Right cardiac atrium (tissue), 5 donors: ENCODE measurements around the gene MSX1. TPM values are rescaled to one million over a fixed set of nuclear protein-coding genes. Genes with fewer than 3 reads are reported as not detected.
A peak's percentile ranks its signal among the peaks of the same experiment; 100 is the strongest.
"Not testable (repeated sequence)": the region's sequence is repeated elsewhere in the genome, so short reads cannot be mapped to it uniquely, and the experiment has no call there.

Source experiments
- ATAC-seq, 2 donors: fragments of 200-7000 bp; cut with Tn5 transposase; one replicate each; pipeline versions ENCODE4 v1.8.0 to v1.9.1; 2020; ENCODE audit warnings: moderate library complexity in 2 of 2, mild to moderate bottlenecking in 1 of 2
- DNase-seq, 3 donors: peaks; one replicate each; pipeline ENCODE4 v3.0.0-alpha.2; 2020
- H3K27ac ChIP-seq: one replicate; pipeline ENCODE4 v1.5.1; 2013; ENCODE audit warnings: mild to moderate bottlenecking, low read length, control low read depth, moderate library complexity
- H3K27me3 ChIP-seq: one replicate; pipeline ENCODE4 v1.6.1; 2013; ENCODE audit not compliant: control insufficient read depth, insufficient read depth
- H3K4me1 ChIP-seq: one replicate; pipeline ENCODE4 v1.6.1; 2013; ENCODE audit warnings: low read length; ENCODE audit not compliant: control insufficient read depth, insufficient read depth
- H3K4me3 ChIP-seq: one replicate; pipeline ENCODE4 v1.5.1; 2013; ENCODE audit warnings: low read length, control low read depth
- H3K9me3 ChIP-seq: one replicate; pipeline ENCODE4 v1.6.1; 2013; ENCODE audit warnings: low read length; ENCODE audit not compliant: control insufficient read depth
- WGBS: extraction: QIAGEN DNeasy Blood & Tissue Kit; methylation state at CpG from one replicate; pipeline ENCODE4 v1.1.7; 2013; 5-methylcytosine and 5-hydroxymethylcytosine counted together
- intact Hi-C, 4 donors: fragments of 100-400 bp; cut with DNase I; formaldehyde crosslinking; loops; one replicate each; pipeline versions ENCODE4 v1.11.0 to v1.14.0; 2022 to 2023
- long read RNA-seq, 4 donors: library from polyadenylated mRNA; unstranded; transcript quantifications; one replicate each; pipeline ENCODE4 v2.0.0, GENCODE V29; 2020 to 2021
- polyA plus RNA-seq: library from polyadenylated mRNA; stranded (reverse); fragments of 200-250 nt; gene quantifications from one replicate; pipeline ENCODE4 v1.2.3, GENCODE V29; 2013
- total RNA-seq, 4 donors: library from RNA; stranded (reverse); fragmentation: NEBNext Ultra II Directional; extraction: Animal tissue kit (Norgen Biotek cat#: 25700); gene quantifications; one replicate each; pipeline ENCODE4 v1.2.1, GENCODE V29; 2021
- donor health status: healthy with polysubstance abuse.
- donor health status: DM: no; HTN: yes; CAD: no.
- donor health status: DM: no; HTN: no; CAD: no.
- donor health status: DM: no; HTN: yes; CAD: no; lungs with severe emphysema.
- donor health status: DM: yes; HTN: yes; CAD: no.

The MSX1 gene
- 1 to 10 TPM; 1.8 to 2.8 (median 2.1) TPM for total RNA-seq
- 3.6 TPM for polyA plus RNA-seq
- long read RNA-seq, donor 1, partial matches to known transcripts: 0 of 3 reads
- long read RNA-seq, donor 1, other reads (novel, unspliced or antisense): 2 of 3 reads
- long read RNA-seq, donor 2, partial matches to known transcripts: 0 of 1 reads
- long read RNA-seq, donor 2, other reads (novel, unspliced or antisense): 0 of 1 reads
- long read RNA-seq, donor 3: 0 reads
- long read RNA-seq, donor 4: 0 reads

GRCh38 chr4:4859325-4859798, at the start of gene MSX1:
Gene MSX1, plus strand, starts transcription at chr4:4859665. Its CDS starts 235 bp downstream, at chr4:4859900.
- WGBS: under 1% methylated on average over 44 of the region's 44 CpGs
- no peaks in the 10 kb centered on the region for H3K4me1 ChIP-seq
- H3K27ac ChIP-seq: peak within 1 kb of the TSS; percentile 57

DNA sequence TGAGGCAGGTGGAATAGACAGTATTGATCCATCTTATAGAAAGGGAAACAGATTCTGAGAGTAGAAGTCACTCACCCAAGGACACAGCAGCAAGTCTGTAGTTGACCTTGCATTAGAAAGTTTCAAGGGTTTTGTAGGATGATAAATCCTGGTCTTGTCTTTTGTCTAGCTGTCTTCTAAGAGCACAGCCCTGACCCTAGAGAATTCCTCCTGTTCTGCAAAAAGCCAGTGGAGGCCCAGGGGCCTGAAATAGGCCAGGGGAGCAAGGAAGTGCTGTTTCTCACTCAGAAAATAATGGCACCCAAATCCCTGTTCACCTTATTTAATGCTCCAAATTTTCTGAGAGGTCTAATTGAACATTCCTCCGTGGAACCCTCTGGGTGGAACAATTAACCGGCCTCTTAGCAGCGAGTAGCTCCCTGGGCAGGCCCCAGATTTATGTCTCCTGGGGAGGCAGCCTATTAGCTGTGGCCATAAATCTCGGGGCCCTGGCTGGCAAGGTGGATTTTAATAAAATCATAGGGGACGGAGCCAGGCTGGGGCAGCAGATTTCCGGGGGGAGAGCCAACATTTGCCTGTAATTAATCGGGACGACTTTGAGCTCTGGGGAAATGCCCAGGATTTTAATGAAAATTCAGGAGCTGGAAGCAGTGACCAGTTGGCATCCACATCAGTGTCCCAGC, 49.2 kb upstream of the MSX1 start:
- no peak for ATAC-seq
- DNase-seq: no peak
- WGBS: 85% methylated on average over 8 of the region's 8 CpGs
- H3K9me3 ChIP-seq: no peaks in the 10 kb centered on the region
- no peaks in the 10 kb centered on the region for H3K4me1 ChIP-seq
- intact Hi-C loops: no loop called here
- H3K4me3 ChIP-seq: no peak overlapping the region
- no peaks in the 10 kb centered on the region for H3K27me3 ChIP-seq
- H3K27ac ChIP-seq: no peak overlapping the region

More at GRCh38 chr4:4859325-4859798, at the start of gene MSX1:
- peak; percentile 90 to 95 (median 93) for DNase-seq
- Histone ChIP-seq H3K27me3 (no peaks in the 10 kb centered on the region), H3K9me3 (no peaks in the 10 kb centered on the region), H3K4me3 (peak within 1 kb of the TSS; percentile 75)
- ATAC-seq: peak; percentile 97
- intact Hi-C loops: no loop called here

GRCh38 chr4:4810778-4811177, 48.7 kb upstream of the MSX1 start:
- DNase-seq (no peak), ATAC-seq (no peak)
- Histone ChIP-seq H3K4me3 (no peak overlapping the region), H3K27ac (no peak overlapping the region), H3K9me3 (no peaks in the 10 kb centered on the region), H3K27me3 (no peaks in the 10 kb centered on the region), H3K4me1 (no peaks in the 10 kb centered on the region)
- intact Hi-C loops: no loop called here

DNA sequence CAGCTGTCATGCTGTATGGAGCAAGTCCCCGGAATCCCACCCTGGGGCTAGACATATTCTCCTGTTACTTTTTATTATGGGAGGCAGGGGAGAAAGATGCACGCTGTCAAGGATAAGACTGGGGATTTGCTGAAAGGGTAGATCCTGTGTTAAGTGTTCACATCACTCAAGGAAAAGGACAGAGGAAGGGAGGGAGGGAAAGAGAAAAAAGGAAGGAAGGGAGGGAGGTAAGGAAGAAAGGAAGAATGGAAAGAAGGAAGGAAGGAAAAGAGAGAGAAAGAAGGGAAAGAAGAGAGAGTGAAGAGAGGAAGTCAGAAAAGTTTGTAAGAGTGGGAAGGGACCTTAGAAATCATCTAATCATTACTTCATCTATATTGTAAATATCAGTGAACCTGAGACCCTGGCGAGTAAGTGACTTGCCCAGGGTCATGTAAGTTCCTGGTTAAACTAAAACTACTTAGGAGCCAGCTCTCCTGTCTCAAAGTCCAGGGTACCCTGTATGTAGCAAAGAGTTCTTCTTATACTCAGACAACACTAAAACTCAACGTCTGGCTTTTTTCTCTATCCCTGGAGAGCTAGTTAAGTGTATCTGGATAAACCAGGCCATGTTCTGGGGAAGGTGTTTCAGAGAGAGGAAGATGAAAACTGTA, 47.2 kb upstream of the MSX1 start:
- Histone ChIP-seq H3K27ac (no peak overlapping the region), H3K9me3 (no peaks in the 10 kb centered on the region), H3K4me1 (no peaks in the 10 kb centered on the region), H3K4me3 (no peak overlapping the region), H3K27me3 (no peaks in the 10 kb centered on the region)
- 79% methylated on average over 4 of the region's 4 CpGs for WGBS
- DNase-seq (no peak), ATAC-seq (no peak)
- intact Hi-C loops: no loop called here

- H3K9me3 ChIP-seq: no peaks in the 10 kb centered on the region
- no peak for ATAC-seq
- WGBS: 33% methylated on average over 17 of the region's 17 CpGs
- no peak overlapping the region for H3K4me3 ChIP-seq
- no peak overlapping the region for H3K27ac ChIP-seq
- no peaks in the 10 kb centered on the region for H3K4me1 ChIP-seq
- H3K27me3 ChIP-seq: no peaks in the 10 kb centered on the region
- intact Hi-C loops: no loop called here
- no peak for DNase-seq
Measured at GRCh38 chr4:4818415-4819212, 40.9 kb upstream of the MSX1 start.

GRCh38 chr4:4819213-4819606, 40.3 kb upstream of the MSX1 start:
- Histone ChIP-seq H3K9me3 (no peaks in the 10 kb centered on the region), H3K27me3 (no peaks in the 10 kb centered on the region), H3K4me3 (no peak overlapping the region), H3K27ac (no peak overlapping the region), H3K4me1 (no peaks in the 10 kb centered on the region)
- no peak for ATAC-seq
- DNase-seq: no peak
- intact Hi-C loops: no loop called here
- 85% methylated on average over 5 of the region's 5 CpGs for WGBS

- intact Hi-C loops: no loop called here
- ATAC-seq (no peak), DNase-seq (no peak)
- no peaks in the 10 kb centered on the region for H3K27me3 ChIP-seq
- no peaks in the 10 kb centered on the region for H3K4me1 ChIP-seq
- no peak overlapping the region for H3K27ac ChIP-seq
- no peak overlapping the region for H3K4me3 ChIP-seq
- 61% methylated on average over 14 of the region's 14 CpGs for WGBS
- H3K9me3 ChIP-seq: no peaks in the 10 kb centered on the region
Measured at GRCh38 chr4:4820261-4820660, 39.2 kb upstream of the MSX1 start.

GRCh38 chr4:4820739-4821138, 38.7 kb upstream of the MSX1 start:
- ATAC-seq (no peak), DNase-seq (no peak)
- WGBS: 68% methylated on average over 3 of the region's 3 CpGs
- no peaks in the 10 kb centered on the region for H3K4me1 ChIP-seq
- H3K9me3 ChIP-seq: no peaks in the 10 kb centered on the region
- intact Hi-C loops: no loop called here
- no peak overlapping the region for H3K4me3 ChIP-seq
- H3K27me3 ChIP-seq: no peaks in the 10 kb centered on the region
- H3K27ac ChIP-seq: no peak overlapping the region

DNA sequence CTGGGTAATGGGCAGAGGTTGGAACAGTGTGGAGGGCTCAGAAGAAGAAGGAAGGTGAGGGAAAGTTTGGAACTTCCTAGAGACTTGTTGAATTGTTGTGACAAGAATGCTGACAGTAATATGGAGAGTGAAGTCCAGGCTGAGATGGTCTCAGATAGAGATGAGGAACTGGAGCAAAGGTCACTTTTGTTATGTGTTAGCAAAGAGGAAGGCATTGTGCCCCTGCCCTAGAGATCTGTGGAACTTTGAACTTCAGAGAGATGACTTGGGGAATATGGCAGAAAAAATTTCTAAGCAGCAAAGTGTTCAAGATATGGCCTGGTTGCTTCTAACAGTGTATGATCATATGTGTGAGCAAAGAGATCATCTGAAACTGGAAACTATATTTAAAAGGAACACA, 37.9 kb upstream of the MSX1 start:
- Histone ChIP-seq H3K27ac (no peak overlapping the region), H3K4me3 (no peak overlapping the region), H3K27me3 (no peaks in the 10 kb centered on the region), H3K9me3 (no peaks in the 10 kb centered on the region), H3K4me1 (no peaks in the 10 kb centered on the region)
- DNase-seq (no peak), ATAC-seq (no peak)
- intact Hi-C loops: no loop called here

DNA sequence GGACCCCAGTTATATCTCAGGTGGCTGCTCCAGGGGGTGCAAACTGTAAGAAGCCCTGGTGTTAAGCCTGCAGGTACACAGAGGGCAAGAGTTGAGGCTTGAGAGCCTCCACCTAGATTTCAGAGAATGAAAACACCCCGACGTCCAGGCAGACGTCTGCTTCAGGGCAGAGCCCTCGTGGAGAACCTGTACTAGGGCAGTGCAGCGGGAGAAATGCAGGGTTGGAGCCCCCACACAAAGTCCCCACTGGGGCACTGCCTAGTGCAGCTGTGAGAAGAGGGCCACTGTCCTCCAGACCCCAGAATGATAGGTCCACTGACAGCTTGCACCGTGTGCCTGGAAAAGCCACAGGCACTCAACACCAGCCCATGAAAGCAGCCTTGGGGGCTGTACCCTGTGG, 37.2 kb upstream of the MSX1 start:
- ATAC-seq, H3K9me3 ChIP-seq, DNase-seq, intact Hi-C loops, H3K4me3 ChIP-seq, H3K27me3 ChIP-seq, H3K4me1 ChIP-seq, H3K27ac ChIP-seq: not testable (repeated sequence)
- 93% methylated on average over 6 of the region's 6 CpGs for WGBS
